ENCODE data around the gene PHLDA2.
A peak's percentile ranks its signal among the peaks of the same experiment; 100 is the strongest.

PHLDA2 gene

GRCh38 chr11:2883640-2883978 lies 45.6 kb downstream of the PHLDA2 start:
- peak overlapping the region; percentile 85 for H3K4me3 ChIP-seq (ENCODE audit: low read length)
- no peaks in the 10 kb centered on the region for H3K36me3 ChIP-seq (ENCODE audit: control insufficient read depth, insufficient read depth, low read length, severe bottlenecking)
- H3K4me1 ChIP-seq (ENCODE audit: control insufficient read depth, insufficient read depth, low read length) = peaks cover 18% of the 10 kb centered on the region
- no peaks in the 10 kb centered on the region for H3K27me3 ChIP-seq (replicated peaks; ENCODE audit: control insufficient read depth, insufficient read depth, low read length)
- H3K9ac ChIP-seq (ENCODE audit: low read length) = peak overlapping the region; percentile 87
- DNase-seq (ENCODE audit: low read depth) = no peak
- peaks cover 5% of the 10 kb centered on the region for H3K9me3 ChIP-seq (ENCODE audit: control insufficient read depth, low read length)

DNA sequence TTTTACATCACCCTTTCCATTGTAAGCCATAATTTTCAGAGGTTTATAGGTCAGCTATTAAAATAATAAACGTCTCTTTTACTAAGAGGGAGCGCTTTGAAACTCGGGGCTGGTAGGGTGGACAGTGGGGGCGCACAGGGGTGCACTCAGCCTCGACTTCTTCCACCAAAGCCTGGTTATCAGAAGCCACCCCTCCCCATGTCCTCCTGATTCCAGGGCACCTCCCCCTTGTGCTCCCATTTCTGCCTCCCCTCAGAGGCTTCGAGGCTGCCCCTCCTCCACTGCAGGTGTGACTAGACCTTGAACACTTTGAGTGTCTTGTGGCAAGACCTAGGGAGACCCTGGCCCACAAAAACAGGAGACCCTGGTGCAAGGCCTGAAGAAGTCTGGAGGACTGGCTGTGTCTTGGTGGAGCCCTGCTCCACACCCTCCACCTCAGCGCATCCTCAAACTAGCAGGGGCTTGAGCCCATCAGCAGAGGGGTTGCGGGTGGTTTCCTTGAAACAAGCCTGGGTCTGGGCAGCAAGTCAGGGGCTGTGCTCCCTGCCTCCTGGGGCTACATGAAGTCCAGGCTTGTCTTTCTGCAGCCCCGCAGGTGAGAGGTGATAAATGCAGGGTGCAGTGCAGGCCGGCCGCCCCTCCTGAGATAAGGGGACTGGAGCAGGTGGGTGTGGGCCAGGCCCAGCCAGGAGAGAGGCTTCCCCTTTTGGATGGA lies 46.7 kb downstream of the PHLDA2 start:
- Histone ChIP-seq H3K9ac (ENCODE audit: low read length) (peak overlapping the region; percentile 87), H3K36me3 (ENCODE audit: control insufficient read depth, insufficient read depth, low read length, severe bottlenecking) (no peaks in the 10 kb centered on the region), H3K4me1 (ENCODE audit: control insufficient read depth, insufficient read depth, low read length) (peaks cover 15% of the 10 kb centered on the region), H3K27me3 (replicated peaks; ENCODE audit: control insufficient read depth, insufficient read depth, low read length) (no peaks in the 10 kb centered on the region), H3K4me3 (ENCODE audit: low read length) (peak overlapping the region; percentile 85), H3K9me3 (ENCODE audit: control insufficient read depth, low read length) (peaks cover 5% of the 10 kb centered on the region)
- DNase-seq (ENCODE audit: low read depth) = no peak

DNA sequence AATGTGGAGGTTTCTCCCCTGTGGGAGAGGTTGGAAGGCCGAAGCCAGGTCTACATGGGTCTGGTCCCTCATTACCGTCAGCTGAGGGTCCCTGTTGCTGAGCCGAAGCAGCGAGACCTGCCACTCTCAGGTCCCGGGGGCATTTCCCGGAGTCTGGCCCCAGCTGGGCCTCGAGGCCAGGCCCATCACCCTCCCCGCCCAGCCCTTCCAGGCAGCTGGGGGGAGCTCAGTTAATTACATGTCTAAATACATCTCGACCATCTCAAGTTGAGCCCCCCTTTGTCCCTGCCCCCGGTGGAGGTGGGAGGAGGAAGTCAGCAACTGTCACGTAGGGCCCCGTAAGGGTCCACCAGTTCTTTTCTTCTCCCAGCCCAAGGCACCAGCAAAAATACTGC lies 47.2 kb downstream of the PHLDA2 start:
- Histone ChIP-seq H3K27me3 (replicated peaks; ENCODE audit: control insufficient read depth, insufficient read depth, low read length) (no peaks in the 10 kb centered on the region), H3K4me3 (ENCODE audit: low read length) (no peak overlapping the region), H3K9me3 (ENCODE audit: control insufficient read depth, low read length) (peaks cover 5% of the 10 kb centered on the region), H3K9ac (ENCODE audit: low read length) (no peak overlapping the region), H3K4me1 (ENCODE audit: control insufficient read depth, insufficient read depth, low read length) (peaks cover 14% of the 10 kb centered on the region), H3K36me3 (ENCODE audit: control insufficient read depth, insufficient read depth, low read length, severe bottlenecking) (no peaks in the 10 kb centered on the region)
- no peak for DNase-seq (ENCODE audit: low read depth)

DNA sequence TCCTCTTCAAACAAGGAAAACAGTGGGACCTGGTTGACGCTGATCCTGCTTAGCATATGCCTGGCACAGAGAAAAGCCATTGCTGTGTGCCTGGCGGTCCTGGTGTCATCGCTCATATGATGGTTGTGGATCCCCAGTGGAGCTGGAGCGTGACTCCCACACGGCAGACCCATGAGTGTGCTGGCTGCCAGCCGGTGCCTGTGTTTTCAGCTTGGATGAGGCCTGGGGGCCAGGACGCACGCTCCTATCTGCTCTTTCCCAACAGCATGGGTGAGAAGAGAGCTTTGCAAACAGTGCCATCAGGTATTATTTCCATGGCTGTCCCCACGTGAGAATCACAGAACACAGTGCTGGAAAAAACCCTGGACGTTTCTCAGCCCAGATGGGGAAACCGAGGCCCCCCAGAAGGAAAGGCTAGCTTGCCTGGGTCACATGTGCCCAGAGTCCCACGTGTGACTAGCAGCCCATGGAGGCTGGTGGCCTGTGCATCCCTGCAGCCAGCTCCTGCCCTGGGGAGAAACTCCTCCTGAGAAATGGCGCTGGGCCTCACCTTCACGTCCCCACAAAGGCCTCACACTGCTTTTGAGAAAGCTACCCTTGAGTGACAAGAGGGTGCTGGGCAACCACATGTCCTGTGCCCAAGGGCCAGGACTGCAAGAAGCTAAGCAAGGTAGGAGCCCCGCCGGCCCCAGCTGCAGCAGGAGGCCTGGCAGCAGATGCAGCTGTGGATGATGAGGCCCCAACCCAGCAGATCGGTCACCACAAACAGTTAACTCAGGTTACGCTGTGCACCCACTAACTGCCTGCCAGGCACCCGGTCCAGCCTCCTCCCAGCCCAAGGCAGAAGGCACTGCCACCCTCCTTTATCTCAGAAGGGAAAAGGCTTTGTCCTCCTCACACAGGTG lies 47.9 kb downstream of the PHLDA2 start:
- H3K9ac ChIP-seq (ENCODE audit: low read length) = no peak overlapping the region
- no peaks in the 10 kb centered on the region for H3K36me3 ChIP-seq (ENCODE audit: control insufficient read depth, insufficient read depth, low read length, severe bottlenecking)
- no peaks in the 10 kb centered on the region for H3K27me3 ChIP-seq (replicated peaks; ENCODE audit: control insufficient read depth, insufficient read depth, low read length)
- H3K4me1 ChIP-seq (ENCODE audit: control insufficient read depth, insufficient read depth, low read length) = peaks cover 11% of the 10 kb centered on the region
- H3K4me3 ChIP-seq (ENCODE audit: low read length) = no peak overlapping the region
- no peak for DNase-seq (ENCODE audit: low read depth)
- H3K9me3 ChIP-seq (ENCODE audit: control insufficient read depth, low read length) = peaks cover 10% of the 10 kb centered on the region

GRCh38 chr11:2880646-2881045 lies 48.6 kb downstream of the PHLDA2 start:
- Histone ChIP-seq H3K27me3 (replicated peaks; ENCODE audit: control insufficient read depth, insufficient read depth, low read length) (no peaks in the 10 kb centered on the region), H3K9me3 (ENCODE audit: control insufficient read depth, low read length) (peaks cover 10% of the 10 kb centered on the region)
- no peak for DNase-seq (ENCODE audit: low read depth)

GRCh38 chr11:2878782-2879181 lies 50.4 kb downstream of the PHLDA2 start:
- Histone ChIP-seq H3K9me3 (ENCODE audit: control insufficient read depth, low read length) (peaks cover 10% of the 10 kb centered on the region), H3K4me3 (ENCODE audit: low read length) (no peak overlapping the region), H3K9ac (ENCODE audit: low read length) (no peak overlapping the region), H3K27me3 (replicated peaks; ENCODE audit: control insufficient read depth, insufficient read depth, low read length) (peaks cover 6% of the 10 kb centered on the region), H3K4me1 (ENCODE audit: control insufficient read depth, insufficient read depth, low read length) (peaks cover 5% of the 10 kb centered on the region), H3K36me3 (ENCODE audit: control insufficient read depth, insufficient read depth, low read length, severe bottlenecking) (no peaks in the 10 kb centered on the region)
- DNase-seq (ENCODE audit: low read depth) = no peak

More at GRCh38 chr11:2880646-2881045, 48.6 kb downstream of the PHLDA2 start:
- H3K4me3 ChIP-seq (ENCODE audit: low read length) = no peak overlapping the region
- H3K9ac ChIP-seq (ENCODE audit: low read length) = no peak overlapping the region
- H3K36me3 ChIP-seq (ENCODE audit: control insufficient read depth, insufficient read depth, low read length, severe bottlenecking) = no peaks in the 10 kb centered on the region
- peaks cover 11% of the 10 kb centered on the region for H3K4me1 ChIP-seq (ENCODE audit: control insufficient read depth, insufficient read depth, low read length)

Measured in adipocyte (in vitro differentiated cells).